IMR-90 (cell line): ENCODE measurements around the gene FYCO1. TPM values are rescaled to one million over a fixed set of nuclear protein-coding genes. Genes with fewer than 3 reads are reported as not detected.

ENCODE experiments used
- ATAC-seq: fragments of 200-7000 bp; cut with Tn5 transposase; 2 replicates; pipeline ENCODE4 v1.9.1; 2020; ENCODE audit warnings: low read depth, mild to moderate bottlenecking, moderate library complexity
- BruUV-seq: library from RNA; stranded (reverse); fragments of 400-500 nt; replicated peaks from 2 replicates; lab custom pipeline; 2021; lab: Mats Ljungman, UMichigan
- CTCF ChIA-PET: fragments of 300-600 bp; formaldehyde crosslinking; extraction: SDS; loops from one replicate; lab custom pipeline; 2021; ENCODE audit warnings: antibody characterized with exemption; lab: Yijun Ruan, JAX
- POLR2A ChIA-PET: fragments of 300-600 bp; sonication (Branson Sonifier 250); formaldehyde crosslinking; loops from one replicate; lab custom pipeline; 2022; ENCODE audit warnings: antibody characterized with exemption; ENCODE audit not compliant: unreplicated experiment; lab: Charles Lee
- DNase-seq: peaks from one replicate; pipeline ENCODE4 v3.0.0; 2013
- H2AFZ ChIP-seq: replicated peaks from 2 replicates; pipeline ENCODE3; 2013; ENCODE audit warnings: low read length, mild to moderate bottlenecking; ENCODE audit not compliant: poor library complexity
- H2AK5ac ChIP-seq: 2 replicates; pipeline ENCODE4 v1.6.1; 2013; ENCODE audit warnings: low read depth, low read length, inconsistent platforms
- H2AK9ac ChIP-seq: replicated peaks from 2 replicates; pipeline ENCODE3; 2013; ENCODE audit warnings: mild to moderate bottlenecking, low read depth, low read length, moderate library complexity; ENCODE audit not compliant: poor library complexity
- H2BK120ac ChIP-seq: 2 replicates; pipeline ENCODE4 v1.6.1; 2013; ENCODE audit warnings: low read depth, low read length, inconsistent platforms
- H2BK15ac ChIP-seq: 3 replicates; pipeline ENCODE4 v1.6.1; 2013; ENCODE audit warnings: low read depth, low read length, inconsistent platforms
- H2BK20ac ChIP-seq: 2 replicates; pipeline ENCODE4 v1.6.1; 2013; ENCODE audit warnings: low read depth, mild to moderate bottlenecking, inconsistent platforms, low read length, moderate library complexity
- H2BK5ac ChIP-seq: 2 replicates; pipeline ENCODE4 v1.6.1; 2013; ENCODE audit warnings: mild to moderate bottlenecking, low read depth, low read length, inconsistent platforms; ENCODE audit not compliant: poor library complexity, severe bottlenecking
- H3K14ac ChIP-seq: replicated peaks from 2 replicates; pipeline ENCODE4 v1.6.1; 2013; ENCODE audit warnings: low read depth, low read length, inconsistent platforms
- H3K18ac ChIP-seq: 2 replicates; pipeline ENCODE4 v1.6.1; 2013; ENCODE audit warnings: low read depth, low read length, control low read depth
- H3K23ac ChIP-seq: 2 replicates; pipeline ENCODE4 v1.6.1; 2013; ENCODE audit warnings: low read depth, low read length, inconsistent platforms
- H3K27ac ChIP-seq: 2 replicates; pipeline ENCODE4 v1.5.1; 2013; ENCODE audit warnings: mild to moderate bottlenecking, control low read depth, low read length; ENCODE audit not compliant: insufficient read depth
- H3K27me3 ChIP-seq: 2 replicates; pipeline ENCODE4 v1.6.1; 2013; ENCODE audit warnings: low read length; ENCODE audit not compliant: control insufficient read depth, insufficient read depth
- H3K36me3 ChIP-seq: 2 replicates; pipeline ENCODE4 v1.6.1; 2013; ENCODE audit warnings: low read length, mixed read lengths; ENCODE audit not compliant: control insufficient read depth, insufficient read depth
- H3K4ac ChIP-seq: 2 replicates; pipeline ENCODE4 v1.6.1; 2013; ENCODE audit warnings: low read depth, low read length, inconsistent platforms
- H3K4me1 ChIP-seq: 2 replicates; pipeline ENCODE4 v1.6.1; 2013; ENCODE audit warnings: low read length, mixed read lengths; ENCODE audit not compliant: control insufficient read depth, insufficient read depth
- H3K4me2 ChIP-seq: 2 replicates; pipeline ENCODE4 v1.6.1; 2013; ENCODE audit warnings: low read depth, mild to moderate bottlenecking, control low read depth, low read length, moderate library complexity
- H3K4me3 ChIP-seq: 2 replicates; pipeline ENCODE4 v1.5.1; 2013; ENCODE audit warnings: low read depth, mild to moderate bottlenecking, control low read depth, low read length, moderate library complexity; ENCODE audit not compliant: insufficient read depth
- H3K56ac ChIP-seq: 2 replicates; pipeline ENCODE4 v1.6.1; 2013; ENCODE audit warnings: low read length, inconsistent platforms; ENCODE audit not compliant: insufficient read depth; ENCODE audit errors: extremely low read depth
- H3K79me1 ChIP-seq, 2 experiments: 2 replicates each; pipeline ENCODE4 v1.6.1; 2013; ENCODE audit warnings: low read length in 2 of 2, inconsistent platforms in 1 of 2, low read depth in 1 of 2
- H3K9ac ChIP-seq: 2 replicates; pipeline ENCODE4 v1.6.1; 2013; ENCODE audit warnings: low read depth, low read length, control low read depth
- H3K9me1 ChIP-seq: 2 replicates; pipeline ENCODE4 v1.6.1; 2013; ENCODE audit warnings: low read length, inconsistent platforms; ENCODE audit not compliant: insufficient read depth
- H3K9me3 ChIP-seq: 2 replicates; pipeline ENCODE4 v1.6.1; 2013; ENCODE audit warnings: low read length; ENCODE audit not compliant: control insufficient read depth, insufficient read depth
- H4K20me1 ChIP-seq: 2 replicates; pipeline ENCODE4 v1.6.1; 2013; ENCODE audit warnings: low read length, inconsistent platforms; ENCODE audit not compliant: insufficient read depth
- H4K5ac ChIP-seq: 2 replicates; pipeline ENCODE4 v1.6.1; 2013; ENCODE audit warnings: mild to moderate bottlenecking, low read depth, low read length, control low read depth
- H4K8ac ChIP-seq, 2 experiments: 2 replicates each; pipeline ENCODE4 v1.6.1; 2013; ENCODE audit warnings: low read depth in 2 of 2, low read length in 2 of 2, control low read depth in 1 of 2, inconsistent platforms in 1 of 2
- H4K91ac ChIP-seq: 2 replicates; pipeline ENCODE4 v1.6.1; 2013; ENCODE audit warnings: low read depth, low read length, inconsistent platforms; ENCODE audit not compliant: insufficient read depth
- CEBPB ChIP-seq: IDR thresholded peaks from 2 replicates; pipeline ENCODE4 v1.6.1; 2012; ENCODE audit warnings: low read depth, low read length, improper control_type of control experiment
- MAFK ChIP-seq: IDR thresholded peaks from 2 replicates; pipeline ENCODE4 v1.6.1; 2012; ENCODE audit warnings: low read depth, low read length, improper control_type of control experiment
- MAZ ChIP-seq: IDR thresholded peaks from 2 replicates; pipeline ENCODE4 v1.6.1; 2012; ENCODE audit warnings: low read depth, mild to moderate bottlenecking, low read length, improper control_type of control experiment, moderate library complexity, borderline replicate concordance
- MXI1 ChIP-seq: IDR thresholded peaks from 2 replicates; pipeline ENCODE4 v1.6.1; 2012; ENCODE audit warnings: low read depth, mild to moderate bottlenecking, low read length, moderate library complexity, borderline replicate concordance
- POLR2A ChIP-seq: IDR thresholded peaks from 2 replicates; pipeline ENCODE4 v1.6.1; 2012; ENCODE audit warnings: mild to moderate bottlenecking, low read depth, low read length
- SMC3 ChIP-seq: fragments of 150-350 bp; IDR thresholded peaks from 2 replicates; pipeline ENCODE4 v1.6.1; 2016; ENCODE audit warnings: low read depth, mild to moderate bottlenecking, antibody characterized with exemption, low read length, moderate library complexity
- WGBS, 2 experiments: methylation state at CpG; one replicate each; pipeline versions ENCODE4 v1.1.5 to v1.1.7; 2013; ENCODE audit warnings: missing lambda C conversion rate in 2 of 2; ENCODE audit not compliant: insufficient read length in 1 of 2; ENCODE audit errors: extremely low coverage in 2 of 2; 5-methylcytosine and 5-hydroxymethylcytosine counted together
- dilution Hi-C: fragments of 300-500 bp; cut with HindIII; formaldehyde crosslinking; loops from one replicate; pipeline ENCODE4 v1.14.3; 2018; ENCODE audit warnings: low sequenced_read_pairs; ENCODE audit not compliant: unreplicated experiment
- in situ Hi-C: fragments of 300-500 bp; cut with MboI; formaldehyde crosslinking; loops from 3 replicates; pipeline ENCODE4 v1.14.3; 2019; ENCODE audit warnings: low sequenced_read_pairs, inconsistent platforms, mixed read lengths
- intact Hi-C: fragments of 100-400 bp; cut with micrococcal nuclease; formaldehyde crosslinking; loops from 2 replicates; pipeline ENCODE4 v1.10.0; 2022
- polyA plus RNA-seq, 3 experiments: library from polyadenylated mRNA; depleted of rRNA; stranded (reverse); fragments of >200 nt; gene quantifications; 2 replicates each; pipeline ENCODE4 v1.2.3, GENCODE V29; 2012; ENCODE audit warnings: low replicate concordance in 1 of 3
- total RNA-seq: library from RNA; depleted of rRNA; stranded (reverse); fragments of >200 nt; gene quantifications from 2 replicates; pipeline ENCODE4 v1.2.3, GENCODE V29; 2012
- TF ChIP-seq, protein P1 (sequence below): conservative IDR thresholded peaks from 2 replicates; pipeline ENCODE4 v1.5.1; 2012; ENCODE audit warnings: mild to moderate bottlenecking, low read depth, low read length, improper control_type of control experiment

The FYCO1 gene
- total and polyA plus RNA-seq, 2 of the 4 experiments (the other 2 are of a cell fraction), result 13.7 to 20.1 TPM

DNA sequence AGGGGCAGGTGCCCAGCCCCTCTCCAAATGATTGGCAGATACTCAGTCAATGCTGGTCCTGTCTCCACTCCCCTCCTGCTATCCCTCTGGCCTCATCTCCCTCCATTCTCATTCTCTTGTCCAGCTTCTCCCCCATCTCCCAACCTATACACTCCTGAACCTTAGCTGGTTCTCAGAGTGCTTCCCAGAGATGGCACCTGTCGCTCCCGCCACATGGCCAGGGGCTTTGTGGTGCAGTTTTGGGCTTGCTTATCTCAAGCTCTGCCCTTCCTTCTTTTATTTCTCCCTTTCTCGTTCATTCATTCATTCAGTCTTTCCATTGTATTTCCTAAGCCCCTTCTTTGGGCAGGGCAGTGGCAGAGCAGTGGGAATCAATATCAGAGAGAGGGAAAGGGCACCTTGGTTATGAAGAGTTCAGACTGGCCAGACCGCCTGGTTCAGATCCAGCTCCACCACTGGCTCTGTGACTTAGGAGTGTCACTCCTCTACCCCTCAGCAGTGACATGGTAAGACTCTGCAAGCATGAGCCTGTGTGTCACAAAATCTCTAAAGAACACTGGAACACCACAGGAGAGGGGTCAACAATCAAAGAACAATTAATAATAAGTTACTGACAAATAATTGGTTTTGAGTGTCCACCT is 72.6 kb downstream of the FYCO1 start:
- Histone ChIP-seq H2BK120ac (no peak overlapping the region), H3K14ac (0 out of 2 replicates have a peak overlapping the region, but pooled peaks have one; percentile 20), H2BK20ac (no peak overlapping the region), H3K4me2 (no peak overlapping the region), H2AFZ (no peak overlapping the region), H3K56ac (no peak overlapping the region), H3K4me3 (no peak overlapping the region), H3K79me1 (no peaks in the 10 kb centered on the region; a peak in 1 of 4 replicates), H3K27ac (no peak overlapping the region), H3K9ac (no peak overlapping the region), H2AK9ac (no peak overlapping the region), H4K20me1 (no peaks in the 10 kb centered on the region), H3K9me1 (peaks cover 13% of the 10 kb centered on the region), H4K91ac (no peak overlapping the region), H4K5ac (no peak overlapping the region), H3K18ac (no peak overlapping the region), H3K27me3 (no peaks in the 10 kb centered on the region), H3K4me1 (peaks cover 8% of the 10 kb centered on the region), H2BK15ac (peak overlapping the region; percentile 8; the same call in 1 of the 3 replicates), H3K23ac (no peak overlapping the region), H3K9me3 (no peaks in the 10 kb centered on the region), H4K8ac (no peak overlapping the region), H2AK5ac (no peak overlapping the region), H3K36me3 (peaks cover 38% of the 10 kb centered on the region), H2BK5ac (no peak overlapping the region), H3K4ac (no peak overlapping the region)
- BruUV-seq, result no TSS peak
- intact Hi-C loops, result no loop called here
- dilution Hi-C loops, result no loop called here
- ChIA-PET CTCF (no interaction called here), POLR2A (no interaction called here)
- DNase-seq (no peak), ATAC-seq (no peak)
- TF ChIP-seq MAZ (no peak), SMC3 (no peak), MAFK (no peak), CEBPB (no peak), POLR2A (no peak), MXI1 (no peak)
- TF ChIP-seq, protein P1, sequence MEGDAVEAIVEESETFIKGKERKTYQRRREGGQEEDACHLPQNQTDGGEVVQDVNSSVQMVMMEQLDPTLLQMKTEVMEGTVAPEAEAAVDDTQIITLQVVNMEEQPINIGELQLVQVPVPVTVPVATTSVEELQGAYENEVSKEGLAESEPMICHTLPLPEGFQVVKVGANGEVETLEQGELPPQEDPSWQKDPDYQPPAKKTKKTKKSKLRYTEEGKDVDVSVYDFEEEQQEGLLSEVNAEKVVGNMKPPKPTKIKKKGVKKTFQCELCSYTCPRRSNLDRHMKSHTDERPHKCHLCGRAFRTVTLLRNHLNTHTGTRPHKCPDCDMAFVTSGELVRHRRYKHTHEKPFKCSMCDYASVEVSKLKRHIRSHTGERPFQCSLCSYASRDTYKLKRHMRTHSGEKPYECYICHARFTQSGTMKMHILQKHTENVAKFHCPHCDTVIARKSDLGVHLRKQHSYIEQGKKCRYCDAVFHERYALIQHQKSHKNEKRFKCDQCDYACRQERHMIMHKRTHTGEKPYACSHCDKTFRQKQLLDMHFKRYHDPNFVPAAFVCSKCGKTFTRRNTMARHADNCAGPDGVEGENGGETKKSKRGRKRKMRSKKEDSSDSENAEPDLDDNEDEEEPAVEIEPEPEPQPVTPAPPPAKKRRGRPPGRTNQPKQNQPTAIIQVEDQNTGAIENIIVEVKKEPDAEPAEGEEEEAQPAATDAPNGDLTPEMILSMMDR, result no peak
- no CpG with 5 or more reads among the region's 4 CpGs for WGBS, 2 experiments
- in situ Hi-C loops, result loop anchor here (10.0 kb wide), 1 partner anchor 888 kb away; no protein-coding TSS in a partner anchor
